Adipocyte (in vitro differentiated cells): Measurements from ENCODE around the gene VTCN1.
A peak's percentile ranks its signal among the peaks of the same experiment; 100 is the strongest.
"Not testable (repeated sequence)": the region's sequence is repeated elsewhere in the genome, so short reads cannot be mapped to it uniquely, and the experiment has no call there.

Experiments used
- DNase-seq: peaks from one replicate; pipeline ENCODE4 v3.0.0-alpha.2; 2015; ENCODE audit warnings: low read depth
- H3K27me3 ChIP-seq: replicated peaks from 2 replicates; pipeline ENCODE4 v1.7.0; 2013; ENCODE audit warnings: mild to moderate bottlenecking, low read length, moderate library complexity; ENCODE audit not compliant: control insufficient read depth, insufficient read depth
- H3K36me3 ChIP-seq: 2 replicates; pipeline ENCODE4 v1.7.0; 2013; ENCODE audit warnings: low read length, mild to moderate bottlenecking, moderate library complexity; ENCODE audit not compliant: control insufficient read depth, insufficient read depth, severe bottlenecking
- H3K4me1 ChIP-seq: 2 replicates; pipeline ENCODE4 v1.7.0; 2013; ENCODE audit warnings: mild to moderate bottlenecking, low read length, moderate library complexity; ENCODE audit not compliant: control insufficient read depth, insufficient read depth
- H3K4me3 ChIP-seq: 2 replicates; pipeline ENCODE4 v1.7.0; 2013; ENCODE audit warnings: mild to moderate bottlenecking, low read length, moderate library complexity
- H3K9ac ChIP-seq: 2 replicates; pipeline ENCODE4 v1.7.0; 2013; ENCODE audit warnings: mild to moderate bottlenecking, low read length, moderate library complexity
- H3K9me3 ChIP-seq: 2 replicates; pipeline ENCODE4 v1.7.0; 2013; ENCODE audit warnings: mild to moderate bottlenecking, low read length, moderate library complexity; ENCODE audit not compliant: control insufficient read depth

Gene VTCN1

GRCh38 chr1:117122330-117123025 is 88.2 kb downstream of the VTCN1 start:
- no peak for DNase-seq
- H3K4me3 ChIP-seq = peak overlapping the region; percentile 91

GRCh38 chr1:117121589-117122329 is 89.0 kb downstream of the VTCN1 start, which contains the start of gene TRIM45:
Gene TRIM45, minus strand, starts transcription at chr1:117121749. Its CDS starts 548 bp downstream, at chr1:117121201.
- Histone ChIP-seq H3K9ac (peak within 1 kb of the TSS; percentile 90), H3K4me1 (peaks cover 9% of the 10 kb centered on the region)

More at GRCh38 chr1:117122330-117123025, 88.2 kb downstream of the VTCN1 start:
- peaks cover 9% of the 10 kb centered on the region for H3K4me1 ChIP-seq
- peaks cover 4% of the 10 kb centered on the region for H3K27me3 ChIP-seq
- no peaks in the 10 kb centered on the region for H3K9me3 ChIP-seq
- no peaks in the 10 kb centered on the region for H3K36me3 ChIP-seq
- H3K9ac ChIP-seq = peak overlapping the region; percentile 90

GRCh38 chr1:117120774-117121588 is 89.7 kb downstream of the VTCN1 start:
- peaks cover 4% of the 10 kb centered on the region for H3K27me3 ChIP-seq
- H3K9ac ChIP-seq = peak overlapping the region; percentile 90
- H3K4me3 ChIP-seq = peak overlapping the region; percentile 91
- H3K36me3 ChIP-seq = no peaks in the 10 kb centered on the region
- peaks cover 9% of the 10 kb centered on the region for H3K4me1 ChIP-seq
- DNase-seq = no peak
- H3K9me3 ChIP-seq = no peaks in the 10 kb centered on the region

More at GRCh38 chr1:117121589-117122329, 89.0 kb downstream of the VTCN1 start, which contains the start of gene TRIM45:
- Histone ChIP-seq H3K4me3 (peak within 1 kb of the TSS; percentile 91), H3K9me3 (no peaks in the 10 kb centered on the region), H3K36me3 (no peaks in the 10 kb centered on the region), H3K27me3 (peaks cover 4% of the 10 kb centered on the region)
- DNase-seq = peak; percentile 99

GRCh38 chr1:117119144-117119543 is 91.6 kb downstream of the VTCN1 start:
- not testable (repeated sequence) for DNase-seq, H3K4me3 ChIP-seq, H3K27me3 ChIP-seq, H3K9ac ChIP-seq, H3K9me3 ChIP-seq, H3K4me1 ChIP-seq, H3K36me3 ChIP-seq

- Histone ChIP-seq H3K9me3 (no peaks in the 10 kb centered on the region), H3K4me1 (peaks cover 9% of the 10 kb centered on the region), H3K27me3 (no peaks in the 10 kb centered on the region), H3K36me3 (no peaks in the 10 kb centered on the region), H3K4me3 (no peak overlapping the region), H3K9ac (no peak overlapping the region)
- no peak for DNase-seq
Measured at GRCh38 chr1:117118137-117118536, 92.6 kb downstream of the VTCN1 start.

GRCh38 chr1:117117697-117118096 is 93.0 kb downstream of the VTCN1 start:
- H3K4me1 ChIP-seq = peaks cover 9% of the 10 kb centered on the region
- no peaks in the 10 kb centered on the region for H3K27me3 ChIP-seq
- H3K9me3 ChIP-seq = no peaks in the 10 kb centered on the region
- H3K36me3 ChIP-seq = no peaks in the 10 kb centered on the region
- no peak for DNase-seq
- no peak overlapping the region for H3K9ac ChIP-seq
- H3K4me3 ChIP-seq = no peak overlapping the region

- H3K9me3 ChIP-seq = no peaks in the 10 kb centered on the region
- DNase-seq = no peak
- H3K27me3 ChIP-seq = no peaks in the 10 kb centered on the region
- H3K4me1 ChIP-seq = peaks cover 4% of the 10 kb centered on the region
- H3K9ac ChIP-seq = no peak overlapping the region
- no peaks in the 10 kb centered on the region for H3K36me3 ChIP-seq
- no peak overlapping the region for H3K4me3 ChIP-seq
Measured at GRCh38 chr1:117116784-117117130, 94.0 kb downstream of the VTCN1 start.

- H3K9ac ChIP-seq = no peak overlapping the region
- H3K9me3 ChIP-seq = no peaks in the 10 kb centered on the region
- peaks cover 4% of the 10 kb centered on the region for H3K4me1 ChIP-seq
- H3K4me3 ChIP-seq = no peak overlapping the region
- H3K36me3 ChIP-seq = no peaks in the 10 kb centered on the region
- no peaks in the 10 kb centered on the region for H3K27me3 ChIP-seq
- no peak for DNase-seq
Measured at GRCh38 chr1:117116090-117116783, 94.5 kb downstream of the VTCN1 start.

- no peak for DNase-seq
- Histone ChIP-seq H3K27me3 (no peaks in the 10 kb centered on the region), H3K36me3 (no peaks in the 10 kb centered on the region), H3K4me3 (no peak overlapping the region), H3K4me1 (no peaks in the 10 kb centered on the region), H3K9me3 (no peaks in the 10 kb centered on the region), H3K9ac (no peak overlapping the region)
Measured at GRCh38 chr1:117114877-117115276, 95.8 kb downstream of the VTCN1 start.

- Histone ChIP-seq H3K36me3 (no peaks in the 10 kb centered on the region), H3K9me3 (no peaks in the 10 kb centered on the region), H3K4me3 (no peak overlapping the region), H3K9ac (no peak overlapping the region), H3K27me3 (no peaks in the 10 kb centered on the region), H3K4me1 (no peaks in the 10 kb centered on the region)
- no peak for DNase-seq
Measured at GRCh38 chr1:117113199-117113598, 97.5 kb downstream of the VTCN1 start.
